IMR-90 (cell line): Measurements from ENCODE around the gene CDC37L1.

Experiments used
- CEBPB ChIP-seq: IDR thresholded peaks from 2 replicates; pipeline ENCODE4 v1.6.1; 2012; ENCODE audit warnings: low read depth, low read length, improper control_type of control experiment
- CTCF ChIP-seq: conservative IDR thresholded peaks from 2 replicates; pipeline ENCODE4 v1.5.1; 2012; ENCODE audit warnings: mild to moderate bottlenecking, low read depth, low read length, improper control_type of control experiment
- FOS ChIP-seq: fragments of 150-350 bp; IDR thresholded peaks from 2 replicates; pipeline ENCODE4 v1.6.1; 2016; ENCODE audit warnings: low read depth, low read length
- MAFK ChIP-seq: IDR thresholded peaks from 2 replicates; pipeline ENCODE4 v1.6.1; 2012; ENCODE audit warnings: low read depth, low read length, improper control_type of control experiment
- MXI1 ChIP-seq: IDR thresholded peaks from 2 replicates; pipeline ENCODE4 v1.6.1; 2012; ENCODE audit warnings: low read depth, mild to moderate bottlenecking, low read length, moderate library complexity, borderline replicate concordance
- NFE2L2 ChIP-seq: fragments of 150-350 bp; IDR thresholded peaks from 2 replicates; pipeline ENCODE4 v1.6.1; 2016; ENCODE audit warnings: low read depth, mild to moderate bottlenecking, low read length
- POLR2A ChIP-seq: IDR thresholded peaks from 2 replicates; pipeline ENCODE4 v1.6.1; 2012; ENCODE audit warnings: mild to moderate bottlenecking, low read depth, low read length
- RAD21 ChIP-seq: IDR thresholded peaks from 2 replicates; pipeline ENCODE4 v1.6.1; 2012; ENCODE audit warnings: low read length, improper control_type of control experiment
- RFX5 ChIP-seq: IDR thresholded peaks from 2 replicates; pipeline ENCODE4 v1.8.0; 2012; ENCODE audit warnings: low read depth, mild to moderate bottlenecking, low read length, moderate library complexity
- USF2 ChIP-seq: fragments of 150-350 bp; IDR thresholded peaks from 2 replicates; pipeline ENCODE4 v1.6.1; 2017; ENCODE audit warnings: mild to moderate bottlenecking, antibody characterized with exemption, low read length, low read depth

- TF ChIP-seq CTCF: no peak
- TF ChIP-seq RFX5: no peak
- no peak for TF ChIP-seq MAFK
- no peak for TF ChIP-seq CEBPB
- TF ChIP-seq POLR2A: no peak
- no peak for TF ChIP-seq NFE2L2
- no peak for TF ChIP-seq RAD21
- TF ChIP-seq MXI1: no peak
- no peak for TF ChIP-seq USF2
- no peak for TF ChIP-seq FOS
Observed at GRCh38 chr9:4755026-4755609, 75.7 kb downstream of the CDC37L1 start.
